HG03135 (cell line): ENCODE data around the gene DUSP2.

Experiments
- ATAC-seq: cut with Tn5 transposase; IDR thresholded peaks from one replicate; pipeline ENCODE4 v1.9.1; 2021; ENCODE audit warnings: mild to moderate bottlenecking, moderate library complexity; ENCODE audit not compliant: unreplicated experiment

Gene DUSP2

GRCh38 chr2:96105152-96105915 is 39.9 kb downstream of the DUSP2 start:
- no peak for ATAC-seq

GRCh38 chr2:96104487-96104861 is 40.8 kb downstream of the DUSP2 start:
- no peak for ATAC-seq

GRCh38 chr2:96103761-96104486 is 41.3 kb downstream of the DUSP2 start:
- no peak for ATAC-seq

GRCh38 chr2:96103187-96103601 is 42.0 kb downstream of the DUSP2 start:
- ATAC-seq = no peak

GRCh38 chr2:96102596-96103186 is 42.5 kb downstream of the DUSP2 start:
- no peak for ATAC-seq

- ATAC-seq = no peak
Observed at GRCh38 chr2:96100893-96101304, 44.3 kb downstream of the DUSP2 start.

- ATAC-seq = no peak
Observed at GRCh38 chr2:96099861-96100798, 45.1 kb downstream of the DUSP2 start.

- ATAC-seq = no peak
Observed at GRCh38 chr2:96098900-96099590, 46.2 kb downstream of the DUSP2 start.

- no peak for ATAC-seq
Observed at GRCh38 chr2:96097951-96098823, 47.1 kb downstream of the DUSP2 start.

- no peak for ATAC-seq
Observed at GRCh38 chr2:96097441-96097840, 47.8 kb downstream of the DUSP2 start.

- no peak for ATAC-seq
Observed at GRCh38 chr2:96095116-96095636, 50.1 kb downstream of the DUSP2 start.

GRCh38 chr2:96093528-96093927 is 51.7 kb downstream of the DUSP2 start:
- ATAC-seq = no peak
